HepG2 (cell line): ENCODE data around the gene TOB1. TPM values are rescaled to one million over a fixed set of nuclear protein-coding genes. Genes with fewer than 3 reads are reported as not detected.

Source experiments
- ATF7-NPFF ChIP-seq: sonication (generic); formaldehyde crosslinking; IDR thresholded peaks from 2 replicates; pipeline ENCODE4 v1.8.1; 2023; ENCODE audit warnings: mild to moderate bottlenecking, low read depth, missing genetic modification reagents, moderate library complexity
- BRD4 ChIP-seq: sonication (generic); formaldehyde crosslinking; IDR thresholded peaks from 2 replicates; pipeline ENCODE4 v1.4.0; 2020; ENCODE audit warnings: missing genetic modification reagents
- CBX5 ChIP-seq: sonication (generic); formaldehyde crosslinking; IDR thresholded peaks from 2 replicates; pipeline ENCODE4 v1.4.0; 2020; ENCODE audit warnings: missing genetic modification reagents, borderline replicate concordance
- CREB3 ChIP-seq: sonication (generic); formaldehyde crosslinking; IDR thresholded peaks from 2 replicates; pipeline ENCODE4 v1.5.0; 2020; ENCODE audit warnings: missing genetic modification reagents
- FOSL2 ChIP-seq: sonication (generic); formaldehyde crosslinking; IDR thresholded peaks from 2 replicates; pipeline ENCODE4 v1.4.0; 2020; ENCODE audit warnings: missing genetic modification reagents
- FOXP1 ChIP-seq, 2 experiments: fragments of 450-650 bp in 1 of 2; IDR thresholded peaks; 2 replicates each; pipeline ENCODE4 v1.6.1; 2017 to 2018; ENCODE audit warnings: antibody characterized with exemption in 1 of 2
- HES4 ChIP-seq: sonication (generic); formaldehyde crosslinking; IDR thresholded peaks from 2 replicates; pipeline ENCODE4 v1.9.0; 2021; ENCODE audit warnings: mild to moderate bottlenecking, missing genetic modification reagents, borderline replicate concordance
- HIC2 ChIP-seq: sonication (generic); formaldehyde crosslinking; IDR thresholded peaks from 2 replicates; pipeline ENCODE4 v1.9.0; 2022; ENCODE audit warnings: low read depth, missing genetic modification reagents
- HNF4A ChIP-seq: sonication (generic); formaldehyde crosslinking; IDR thresholded peaks from 2 replicates; pipeline ENCODE4 v1.4.0; 2020; ENCODE audit warnings: missing genetic modification reagents
- HOMEZ ChIP-seq: IDR thresholded peaks from 2 replicates; pipeline ENCODE4 v1.6.1; 2016; ENCODE audit warnings: low read depth
- IRF2 ChIP-seq: IDR thresholded peaks from 2 replicates; pipeline ENCODE4 v1.6.1; 2018; ENCODE audit warnings: missing genetic modification reagents, missing compliant biosample characterization
- KAT2B ChIP-seq: fragments of 150-350 bp; IDR thresholded peaks from 2 replicates; pipeline ENCODE4 v1.6.1; 2014; ENCODE audit warnings: low read depth, low read length, borderline replicate concordance
- MLX ChIP-seq: IDR thresholded peaks from 2 replicates; pipeline ENCODE4 v1.6.1; 2016
- NFIB ChIP-seq: sonication (generic); formaldehyde crosslinking; IDR thresholded peaks from 2 replicates; pipeline ENCODE4 v1.9.0; 2021; ENCODE audit warnings: missing genetic modification reagents, mild to moderate bottlenecking, borderline replicate concordance
- NR2F2 ChIP-seq: IDR thresholded peaks from 2 replicates; pipeline ENCODE4 v1.6.1; 2012; ENCODE audit warnings: low read depth, inconsistent platforms, borderline replicate concordance
- PCBP2 ChIP-seq: fragments of 200-400 bp; formaldehyde crosslinking; optimal IDR thresholded peaks from 2 replicates; pipeline ENCODE3; 2018; ENCODE audit warnings: low read length, low read depth; ENCODE audit not compliant: poor library complexity, severe bottlenecking
- PHF5A ChIP-seq: IDR thresholded peaks from one replicate; pipeline ENCODE4 v1.6.1; 2018; ENCODE audit warnings: low read depth, missing genetic modification reagents; ENCODE audit not compliant: unreplicated experiment
- REXO4 ChIP-seq: sonication (generic); formaldehyde crosslinking; IDR thresholded peaks from 2 replicates; pipeline ENCODE4 v1.8.0; 2022; ENCODE audit warnings: missing genetic modification reagents, mild to moderate bottlenecking, borderline replicate concordance
- SMC3 ChIP-seq: IDR thresholded peaks from 2 replicates; pipeline ENCODE4 v1.6.1; 2011; ENCODE audit warnings: low read length, improper control_type of control experiment
- ZEB1 ChIP-seq: IDR thresholded peaks from 2 replicates; pipeline ENCODE4 v1.6.1; 2012; ENCODE audit warnings: mild to moderate bottlenecking, low read depth, inconsistent platforms; ENCODE audit not compliant: insufficient replicate concordance
- ZFP91 ChIP-seq: sonication (generic); formaldehyde crosslinking; IDR thresholded peaks from 2 replicates; pipeline ENCODE4 v1.9.0; 2022; ENCODE audit warnings: missing genetic modification reagents, mild to moderate bottlenecking, borderline replicate concordance
- ZNF703 ChIP-seq: sonication (generic); formaldehyde crosslinking; IDR thresholded peaks from 2 replicates; pipeline ENCODE4 v1.5.1; 2020; ENCODE audit warnings: missing genetic modification reagents, mild to moderate bottlenecking, moderate library complexity, borderline replicate concordance
- ZNF747 ChIP-seq: sonication (generic); formaldehyde crosslinking; IDR thresholded peaks from 2 replicates; pipeline ENCODE4 v1.8.1; 2023; ENCODE audit warnings: missing genetic modification reagents, mild to moderate bottlenecking, borderline replicate concordance
- ZNF749 ChIP-seq: sonication (generic); formaldehyde crosslinking; IDR thresholded peaks from 2 replicates; pipeline ENCODE4 v1.8.0; 2022; ENCODE audit warnings: mild to moderate bottlenecking, missing genetic modification reagents, moderate library complexity, borderline replicate concordance
- polyA plus RNA-seq, 8 experiments: library from polyadenylated mRNA; depleted of rRNA in 3 of 8; stranded (reverse) in 7 of 8; unstranded in 1 of 8; fragments of >200 nt; fragmentation: Illumina TruSeq in 4 of 8; extraction: Trizol in 4 of 8; gene quantifications; 2 replicates each; pipeline versions ENCODE4 v1.2.1 to v1.2.3, GENCODE V29; 2011 to 2016; ENCODE audit warnings: low read depth in 4 of 8, missing spikeins in 1 of 8, mixed read lengths in 1 of 8; ENCODE audit not compliant: insufficient read depth in 1 of 8
- total RNA-seq, 5 experiments: library from RNA; depleted of rRNA; stranded (reverse); fragments of >200 nt; fragmentation: Illumina TruSeq; extraction: Trizol; gene quantifications; 2 replicates each; pipeline ENCODE4 v1.2.3, GENCODE V29; 2016; ENCODE audit warnings: low read depth in 1 of 5

TOB1 gene
- total and polyA plus RNA-seq, 2 of the 13 experiments (the other 11 are each of a cell fraction or from before 2014, with no cell fraction given): 21.9 to 57.7 TPM

GRCh38 chr17:50853015-50853615 lies 13.0 kb downstream of the TOB1 start (continued):
- TF ChIP-seq PHF5A (peak; percentile 51), NFIB (CRISPR knock-in tag) (no peak), ZNF747 (CRISPR knock-in tag) (0 out of 2 replicates have a peak, but pooled peaks have one; percentile 50), HES4 (no peak), ZEB1 (no peak), MLX (CRISPR knock-in tag) (no peak; the same call in 1 of the 2 replicates), CBX5 (CRISPR knock-in tag) (0 out of 2 replicates have a peak, but pooled peaks have one; percentile 16), KAT2B (0 out of 2 replicates have a peak, but pooled peaks have one; percentile 14), HIC2 (CRISPR knock-in tag) (peak; percentile 32; the same call in 1 of the 2 replicates), ZNF703 (CRISPR knock-in tag) (no peak), ZFP91 (CRISPR knock-in tag) (no peak), REXO4 (CRISPR knock-in tag) (no peak), IRF2 (CRISPR knock-in tag) (no peak), NR2F2 (peak; percentile 68), FOSL2 (0 out of 2 replicates have a peak, but pooled peaks have one; percentile 9), SMC3 (0 out of 2 replicates have a peak, but pooled peaks have one; percentile 5), BRD4 (no peak), CREB3 (CRISPR knock-in tag) (0 out of 2 replicates have a peak, but pooled peaks have one; percentile 69), HOMEZ (no peak), ZNF749 (CRISPR knock-in tag) (no peak), HNF4A (CRISPR knock-in tag) (peak; percentile 95), ATF7-NPFF (no peak), PCBP2 (no peak), FOXP1 (IDR thresholded peaks at IDR 0.05) (no peak), FOXP1 (CRISPR knock-in tag; IDR thresholded peaks at IDR 0.05) (peak; percentile 49; the same call in 1 of the 2 replicates)
